AG04450 (cell line): ENCODE measurements around the gene SLC22A14. TPM values are rescaled to one million over a fixed set of nuclear protein-coding genes. Genes with fewer than 3 reads are reported as not detected.

Experiments used
- CTCF ChIA-PET: fragments of 300-600, 350-600 bp; formaldehyde crosslinking; extraction: SDS; loops from one replicate; lab custom pipeline; 2022; ENCODE audit warnings: antibody characterized with exemption, inconsistent platforms; lab: Charles Lee
- POLR2A ChIA-PET: fragments of 350-600 bp; formaldehyde crosslinking; extraction: SDS; loops from one replicate; lab custom pipeline; 2021; ENCODE audit warnings: antibody characterized with exemption, inconsistent platforms; lab: Yijun Ruan, JAX
- DNase-seq: peaks from one replicate; pipeline ENCODE4 v3.0.0-alpha.2; 2011; ENCODE audit warnings: low read depth, low spot score
- H3K27ac ChIP-seq: one replicate; pipeline ENCODE4 v1.5.1; 2012; ENCODE audit warnings: low read depth, low read length, control low read depth
- H3K27me3 ChIP-seq: one replicate; pipeline ENCODE4 v1.6.0; 2012; ENCODE audit warnings: low read length; ENCODE audit not compliant: control insufficient read depth, insufficient read depth
- H3K4me3 ChIP-seq: 2 replicates; pipeline ENCODE4 v1.5.1; 2011; ENCODE audit warnings: mild to moderate bottlenecking, low read depth, low read length, control low read depth
- H3K9me3 ChIP-seq: 2 replicates; pipeline ENCODE4 v1.5.1; 2012; ENCODE audit warnings: low read length; ENCODE audit not compliant: control insufficient read depth, insufficient read depth
- polyA plus RNA-seq: library from polyadenylated mRNA; depleted of rRNA; stranded (reverse); fragments of >200 nt; gene quantifications from 2 replicates; pipeline ENCODE4 v1.2.3, GENCODE V29; 2011
- TF ChIP-seq, protein P1 (sequence below): IDR thresholded peaks from 2 replicates; pipeline ENCODE4 v1.5.1; 2011; ENCODE audit warnings: low read depth, low read length, control low read depth, inconsistent platforms

Gene SLC22A14
- polyA plus RNA-seq, 1 experiment: not detected

GRCh38 chr3:38312356-38312755 lies 30.3 kb downstream of the SLC22A14 start:
- Histone ChIP-seq H3K9me3 (no peaks in the 10 kb centered on the region), H3K4me3 (no peak overlapping the region), H3K27me3 (peaks cover 18% of the 10 kb centered on the region), H3K27ac (no peak overlapping the region)
- DNase-seq: no peak
- ChIA-PET POLR2A (no interaction called here), CTCF (interaction anchor here (0.6 kb wide), 1 partner anchor 34 kb away, joined by 3 read pairs; the partner anchor contains the start of gene XYLB)
- TF ChIP-seq, protein P1, sequence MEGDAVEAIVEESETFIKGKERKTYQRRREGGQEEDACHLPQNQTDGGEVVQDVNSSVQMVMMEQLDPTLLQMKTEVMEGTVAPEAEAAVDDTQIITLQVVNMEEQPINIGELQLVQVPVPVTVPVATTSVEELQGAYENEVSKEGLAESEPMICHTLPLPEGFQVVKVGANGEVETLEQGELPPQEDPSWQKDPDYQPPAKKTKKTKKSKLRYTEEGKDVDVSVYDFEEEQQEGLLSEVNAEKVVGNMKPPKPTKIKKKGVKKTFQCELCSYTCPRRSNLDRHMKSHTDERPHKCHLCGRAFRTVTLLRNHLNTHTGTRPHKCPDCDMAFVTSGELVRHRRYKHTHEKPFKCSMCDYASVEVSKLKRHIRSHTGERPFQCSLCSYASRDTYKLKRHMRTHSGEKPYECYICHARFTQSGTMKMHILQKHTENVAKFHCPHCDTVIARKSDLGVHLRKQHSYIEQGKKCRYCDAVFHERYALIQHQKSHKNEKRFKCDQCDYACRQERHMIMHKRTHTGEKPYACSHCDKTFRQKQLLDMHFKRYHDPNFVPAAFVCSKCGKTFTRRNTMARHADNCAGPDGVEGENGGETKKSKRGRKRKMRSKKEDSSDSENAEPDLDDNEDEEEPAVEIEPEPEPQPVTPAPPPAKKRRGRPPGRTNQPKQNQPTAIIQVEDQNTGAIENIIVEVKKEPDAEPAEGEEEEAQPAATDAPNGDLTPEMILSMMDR: no peak

GRCh38 chr3:38313263-38313662 lies 31.2 kb downstream of the SLC22A14 start:
- DNase-seq: no peak
- TF ChIP-seq, protein P1: no peak
- Histone ChIP-seq H3K9me3 (no peaks in the 10 kb centered on the region), H3K27me3 (peaks cover 15% of the 10 kb centered on the region), H3K27ac (no peak overlapping the region), H3K4me3 (no peak overlapping the region)
- CTCF ChIA-PET: interaction anchor here (1.1 kb wide), 1 partner anchor 33 kb away, joined by 3 read pairs; no protein-coding TSS in a partner anchor
- POLR2A ChIA-PET: no interaction called here

DNA sequence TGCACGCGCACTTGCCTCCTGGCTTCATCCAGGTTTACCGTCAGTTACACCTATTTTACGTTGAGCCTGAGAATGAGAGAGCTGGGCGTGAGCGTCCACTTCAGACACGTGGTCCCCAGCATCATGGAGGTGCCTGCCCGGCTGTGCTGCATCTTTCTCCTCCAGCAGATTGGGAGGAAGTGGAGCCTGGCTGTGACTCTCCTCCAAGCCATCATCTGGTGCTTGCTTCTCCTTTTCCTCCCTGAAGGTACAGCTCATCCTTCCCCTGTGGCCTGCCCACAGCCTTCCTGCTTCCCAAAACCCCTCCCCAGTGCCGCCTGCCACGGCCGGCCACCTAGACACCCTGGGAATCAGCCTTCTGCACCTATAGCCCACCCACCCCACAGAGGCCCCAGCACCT lies 31.6 kb downstream of the SLC22A14 start:
- no peak for DNase-seq
- Histone ChIP-seq H3K9me3 (no peaks in the 10 kb centered on the region), H3K27me3 (peaks cover 14% of the 10 kb centered on the region), H3K27ac (no peak overlapping the region), H3K4me3 (no peak overlapping the region)
- TF ChIP-seq, protein P1: no peak
- CTCF ChIA-PET: interaction anchor here (1.1 kb wide), 1 partner anchor 32 kb away, joined by 3 read pairs; no protein-coding TSS in a partner anchor
- POLR2A ChIA-PET: no interaction called here

GRCh38 chr3:38314112-38314763 lies 32.1 kb downstream of the SLC22A14 start:
- CTCF ChIA-PET: interaction anchor here (1.1 kb wide), 1 partner anchor 32 kb away, joined by 3 read pairs; no protein-coding TSS in a partner anchor

More at GRCh38 chr3:38314112-38314763, 32.1 kb downstream of the SLC22A14 start:
- Histone ChIP-seq H3K27me3 (peaks cover 13% of the 10 kb centered on the region), H3K4me3 (no peak overlapping the region), H3K27ac (no peak overlapping the region), H3K9me3 (no peaks in the 10 kb centered on the region)
- TF ChIP-seq, protein P1: no peak
- DNase-seq: no peak
- POLR2A ChIA-PET: no interaction called here
